ENCODE measurements around the gene LRMDA. TPM values are rescaled to one million over a fixed set of nuclear protein-coding genes. Genes with fewer than 3 reads are reported as not detected.

LRMDA gene
- total and polyA plus RNA-seq, 2 of the 13 experiments (the other 11 are each of a cell fraction or from before 2014, with no cell fraction given) = 13.4 to 22.0 TPM

DNA sequence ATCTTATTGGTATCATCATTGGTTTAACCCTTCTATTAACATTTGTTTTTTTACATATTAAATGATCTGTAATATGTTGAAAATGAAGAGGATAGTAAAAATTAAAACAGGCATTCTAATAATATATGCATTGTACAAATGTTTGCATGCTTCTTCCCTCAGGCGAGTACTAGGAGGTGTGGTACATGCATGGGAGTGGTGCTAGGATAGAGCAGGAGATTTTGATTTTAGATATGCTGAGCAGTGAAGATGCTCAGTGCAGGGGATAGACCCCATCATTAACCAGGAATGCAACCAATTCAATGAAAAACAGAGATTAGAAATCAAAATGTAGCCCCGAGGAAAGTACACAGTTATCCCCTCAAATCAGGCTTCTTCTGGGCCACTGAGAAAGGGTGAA is 916.4 kb downstream of the LRMDA start:
- no peaks in the 10 kb centered on the region for H3K79me2 ChIP-seq (ENCODE audit: insufficient read depth, low read length)
- no peaks in the 10 kb centered on the region for H3K9me3 ChIP-seq (ENCODE audit: low read length)
- intact Hi-C loops (cut with micrococcal nuclease; ENCODE audit: unreplicated experiment) = no loop called here
- no TSS peak for BruUV-seq (replicated peaks)
- in situ Hi-C loops (cut with HindIII; ENCODE audit: extremely low pct_ligation_motif_present, low pct_unique_long_range_greater_than_20kb) = no loop called here
- no peak for DNase-seq (ENCODE audit: low spot score)
- H3K4me3 ChIP-seq (replicated peaks in 1 of 3; ENCODE audit: insufficient read depth in 1 of 3, low read depth in 2 of 3, low read length in 3 of 3) = no peak overlapping the region
- no peak overlapping the region for H2AFZ ChIP-seq (ENCODE audit: low read length)
- no peak overlapping the region for H3K9ac ChIP-seq (ENCODE audit: insufficient read depth, low read depth, low read length)
- 74% methylated on average over 2 of the region's 2 CpGs for WGBS (ENCODE audit: low lambda C conversion rate)
- POLR2A ChIA-PET = no interaction called here
- no peak overlapping the region for H3K4me2 ChIP-seq (ENCODE audit: low read depth, low read length)
- H3K36me3 ChIP-seq (replicated peaks in 1 of 2; ENCODE audit: control insufficient read depth in 1 of 2, insufficient read depth in 2 of 2, low read length in 2 of 2) = no peaks in the 10 kb centered on the region
- ATAC-seq = no peak
- CTCF ChIA-PET (ENCODE audit: low intra/inter-chr PET ratio, low total read pairs) = no interaction called here
- no peak for FAIRE-seq
- H3K4me1 ChIP-seq (ENCODE audit: insufficient read depth, low read length) = no peaks in the 10 kb centered on the region
- H4K20me1 ChIP-seq (ENCODE audit: insufficient read depth, low read length) = no peaks in the 10 kb centered on the region
- no peak overlapping the region for H3K27ac ChIP-seq (ENCODE audit: extremely low read length, insufficient read depth, low read length)
- H3K27me3 ChIP-seq (ENCODE audit: control insufficient read depth in 1 of 2, insufficient read depth in 2 of 2, low read length in 2 of 2) = no peaks in the 10 kb centered on the region
- no peak for TF ChIP-seq ZNF432 (CRISPR knock-in tag; IDR thresholded peaks at IDR 0.05; ENCODE audit: borderline replicate concordance)
- TF ChIP-seq, protein P1, sequence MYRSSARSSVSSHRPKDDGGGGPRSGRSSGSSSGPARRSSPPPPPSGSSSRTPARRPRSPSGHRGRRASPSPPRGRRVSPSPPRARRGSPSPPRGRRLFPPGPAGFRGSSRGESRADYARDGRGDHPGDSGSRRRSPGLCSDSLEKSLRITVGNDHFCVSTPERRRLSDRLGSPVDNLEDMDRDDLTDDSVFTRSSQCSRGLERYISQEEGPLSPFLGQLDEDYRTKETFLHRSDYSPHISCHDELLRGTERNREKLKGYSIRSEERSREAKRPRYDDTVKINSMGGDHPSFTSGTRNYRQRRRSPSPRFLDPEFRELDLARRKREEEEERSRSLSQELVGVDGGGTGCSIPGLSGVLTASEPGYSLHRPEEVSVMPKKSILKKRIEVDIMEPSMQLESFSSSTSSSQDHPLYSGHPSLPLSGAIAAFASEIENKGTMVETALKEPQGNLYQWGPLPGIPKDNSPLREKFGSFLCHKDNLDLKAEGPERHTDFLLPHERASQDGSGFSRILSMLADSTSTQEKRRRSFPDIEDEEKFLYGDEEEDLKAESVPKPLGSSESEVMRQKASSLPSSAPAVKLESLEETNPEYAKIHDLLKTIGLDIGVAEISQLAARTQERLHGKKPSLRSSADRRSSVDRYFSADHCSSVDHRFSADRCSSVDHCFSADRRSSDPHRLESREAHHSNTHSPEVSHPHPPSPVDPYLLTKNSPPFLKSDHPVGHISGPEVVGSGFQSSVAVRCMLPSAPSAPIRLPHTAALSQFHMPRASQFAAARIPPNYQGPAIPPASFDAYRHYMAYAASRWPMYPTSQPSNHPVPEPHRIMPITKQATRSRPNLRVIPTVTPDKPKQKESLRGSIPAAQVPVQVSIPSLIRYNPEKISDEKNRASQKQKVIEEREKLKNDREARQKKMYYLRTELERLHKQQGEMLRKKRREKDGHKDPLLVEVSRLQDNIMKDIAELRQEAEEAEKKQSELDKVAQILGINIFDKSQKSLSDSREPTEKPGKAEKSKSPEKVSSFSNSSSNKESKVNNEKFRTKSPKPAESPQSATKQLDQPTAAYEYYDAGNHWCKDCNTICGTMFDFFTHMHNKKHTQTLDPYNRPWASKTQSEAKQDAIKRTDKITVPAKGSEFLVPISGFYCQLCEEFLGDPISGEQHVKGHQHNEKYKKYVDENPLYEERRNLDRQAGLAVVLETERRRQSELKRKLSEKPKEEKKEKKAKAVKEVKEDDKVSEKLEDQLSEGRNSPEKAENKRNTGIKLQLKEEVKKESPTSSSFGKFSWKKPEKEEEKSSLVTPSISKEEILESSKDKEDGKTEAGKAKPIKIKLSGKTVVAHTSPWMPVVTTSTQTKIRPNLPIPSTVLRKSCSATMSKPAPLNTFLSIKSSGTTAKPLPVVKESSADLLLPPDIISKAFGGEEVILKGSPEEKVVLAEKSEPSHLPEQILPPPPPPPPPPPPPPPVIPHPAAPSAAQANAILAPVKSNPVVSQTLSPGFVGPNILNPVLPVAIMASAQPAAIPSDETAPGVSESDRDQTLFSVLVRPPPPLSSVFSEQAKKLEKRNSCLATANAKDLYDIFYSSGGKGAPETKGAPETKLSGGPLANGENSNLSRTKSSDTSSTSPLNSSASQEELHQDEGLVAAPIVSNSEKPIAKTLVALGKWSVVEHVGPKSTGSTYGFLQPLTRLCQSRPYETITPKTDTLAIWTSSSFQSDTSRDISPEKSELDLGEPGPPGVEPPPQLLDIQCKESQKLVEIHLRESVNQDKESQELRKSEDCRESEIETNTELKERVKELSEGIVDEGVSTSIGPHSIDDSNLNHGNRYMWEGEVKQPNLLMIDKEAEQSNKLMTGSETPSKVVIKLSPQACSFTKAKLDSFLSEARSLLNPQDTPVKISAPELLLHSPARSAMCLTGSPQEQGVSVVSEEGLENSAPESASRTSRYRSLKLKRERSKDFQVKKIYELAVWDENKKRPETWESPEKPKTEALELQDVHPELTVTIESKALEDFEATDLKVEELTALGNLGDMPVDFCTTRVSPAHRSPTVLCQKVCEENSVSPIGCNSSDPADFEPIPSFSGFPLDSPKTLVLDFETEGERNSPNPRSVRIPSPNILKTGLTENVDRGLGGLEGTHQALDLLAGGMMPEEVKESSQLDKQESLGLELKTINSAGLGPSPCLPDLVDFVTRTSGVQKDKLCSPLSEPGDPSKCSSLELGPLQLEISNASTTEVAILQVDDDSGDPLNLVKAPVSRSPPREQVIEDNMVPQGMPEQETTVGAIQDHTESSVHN (CRISPR knock-in tag; IDR thresholded peaks at IDR 0.05) = no peak
- TF ChIP-seq ZNF512 (CRISPR knock-in tag; IDR thresholded peaks at IDR 0.05) = no peak
- TF ChIP-seq ZNF556 (CRISPR knock-in tag; IDR thresholded peaks at IDR 0.05; ENCODE audit: borderline replicate concordance) = no peak
- TF ChIP-seq ZFP82 (CRISPR knock-in tag; IDR thresholded peaks at IDR 0.05; ENCODE audit: borderline replicate concordance) = no peak
- TF ChIP-seq SRF (IDR thresholded peaks at IDR 0.05; ENCODE audit: low read depth, low read length) = no peak
- no peak for TF ChIP-seq ZC3H13 (CRISPR knock-in tag; IDR thresholded peaks at IDR 0.05)
- no peak for TF ChIP-seq ZNF562 (CRISPR knock-in tag; IDR thresholded peaks at IDR 0.05; ENCODE audit: borderline replicate concordance)
- no peak for TF ChIP-seq GMEB2 (CRISPR knock-in tag; IDR thresholded peaks at IDR 0.05; ENCODE audit: low read depth)
- TF ChIP-seq, protein P2, sequence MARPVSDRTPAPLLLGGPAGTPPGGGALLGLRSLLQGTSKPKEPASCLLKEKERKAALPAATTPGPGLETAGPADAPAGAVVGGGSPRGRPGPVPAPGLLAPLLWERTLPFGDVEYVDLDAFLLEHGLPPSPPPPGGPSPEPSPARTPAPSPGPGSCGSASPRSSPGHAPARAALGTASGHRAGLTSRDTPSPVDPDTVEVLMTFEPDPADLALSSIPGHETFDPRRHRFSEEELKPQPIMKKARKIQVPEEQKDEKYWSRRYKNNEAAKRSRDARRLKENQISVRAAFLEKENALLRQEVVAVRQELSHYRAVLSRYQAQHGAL (CRISPR knock-in tag; IDR thresholded peaks at IDR 0.05; ENCODE audit: not compliant biosample characterization) = no peak
- TF ChIP-seq ZNF572 (CRISPR knock-in tag; IDR thresholded peaks at IDR 0.05) = no peak
- no peak for TF ChIP-seq ZNF460 (CRISPR knock-in tag; IDR thresholded peaks at IDR 0.05; ENCODE audit: borderline replicate concordance)
- TF ChIP-seq REPIN1 (CRISPR knock-in tag; IDR thresholded peaks at IDR 0.05; ENCODE audit: borderline replicate concordance, low read depth) = no peak

Measured in HepG2 (cell line).